K562 (cell line): ENCODE data around the gene AMBRA1. TPM values are rescaled to one million over a fixed set of nuclear protein-coding genes. Genes with fewer than 3 reads are reported as not detected.

Source experiments
- ATAC-seq: fragments of 200-7000 bp; cut with Tn5 transposase; 3 replicates; pipeline ENCODE4 v1.9.1; 2020; ENCODE audit warnings: moderate library complexity
- BruUV-seq: library from RNA; stranded (reverse); fragments of 400-500 nt; replicated peaks from 2 replicates; lab custom pipeline; 2021; lab: Mats Ljungman, UMichigan
- CTCF ChIA-PET: fragments of 300-600 bp; formaldehyde crosslinking; extraction: SDS; loops from one replicate; lab custom pipeline; 2021; ENCODE audit warnings: low intra/inter-chr PET ratio; lab: Yijun Ruan, JAX
- POLR2A ChIA-PET: fragments of 300-600, 350-650 bp; sonication (Branson Sonifier 250); formaldehyde crosslinking; extraction: SDS; loops from one replicate; lab custom pipeline; 2021; ENCODE audit warnings: antibody characterized with exemption, inconsistent platforms; lab: Yijun Ruan, JAX
- DNase-seq, 4 experiments: peaks; one replicate each; pipeline versions ENCODE4 v3.0.0 to v3.0.0-alpha.2; 2011 to 2018; ENCODE audit warnings: low spot score in 3 of 4, mixed read lengths in 3 of 4; ENCODE audit errors: extremely low read depth in 1 of 4
- FAIRE-seq: peaks from 2 replicates; lab custom pipeline; 2011; peaks lifted over from hg19 to GRCh38; lab: Jason Lieb, UNC
- H2AFZ ChIP-seq: 2 replicates; pipeline ENCODE4 v1.6.0; 2011; ENCODE audit warnings: low read depth, low read length, control low read depth, inconsistent platforms
- H3K27ac ChIP-seq: fragments of 200-600 bp; 3 replicates; pipeline ENCODE4 v1.8.0; 2011; ENCODE audit warnings: low read depth, mild to moderate bottlenecking, control low read depth, inconsistent platforms, low read length, moderate library complexity, mixed read lengths; ENCODE audit errors: extremely low read depth
- H3K27me3 ChIP-seq, 2 experiments: fragments of 300-600 bp in 1 of 2; 2 replicates in 1 of 2; 3 replicates in 1 of 2; pipeline versions ENCODE4 v1.6.0 to v1.8.0; 2011; ENCODE audit warnings: inconsistent platforms in 2 of 2, low read length in 2 of 2, mild to moderate bottlenecking in 1 of 2, mixed read lengths in 1 of 2, moderate library complexity in 1 of 2; ENCODE audit not compliant: control insufficient read depth in 2 of 2, insufficient read depth in 2 of 2
- H3K36me3 ChIP-seq: fragments of 300-600 bp; 3 replicates; pipeline ENCODE4 v1.8.0; 2011; ENCODE audit warnings: mild to moderate bottlenecking, low read length, inconsistent platforms; ENCODE audit not compliant: control insufficient read depth, insufficient read depth
- H3K4me1 ChIP-seq, 2 experiments: fragments of 200-600 bp in 1 of 2; replicated peaks in 1 of 2; 2 replicates in 1 of 2; 3 replicates in 1 of 2; pipeline versions ENCODE4 v1.5.1 to v1.8.0; 2011; ENCODE audit warnings: inconsistent platforms in 2 of 2, low read length in 2 of 2, mild to moderate bottlenecking in 1 of 2, mixed read lengths in 1 of 2, moderate library complexity in 1 of 2; ENCODE audit not compliant: control insufficient read depth in 2 of 2, insufficient read depth in 2 of 2
- H3K4me2 ChIP-seq: 2 replicates; pipeline ENCODE4 v1.6.1; 2011; ENCODE audit warnings: low read length, control low read depth, inconsistent platforms, mixed read lengths; ENCODE audit not compliant: insufficient read depth
- H3K4me3 ChIP-seq: fragments of 200-600 bp; sonication (generic), shearing (Covaris generic); 2 replicates; pipeline ENCODE4 v1.5.1; 2016; ENCODE audit warnings: control low read depth, inconsistent platforms
- H3K79me2 ChIP-seq: fragments of 200-600 bp; 3 replicates; pipeline ENCODE4 v1.8.0; 2011; ENCODE audit warnings: low read length, inconsistent platforms; ENCODE audit not compliant: control insufficient read depth, insufficient read depth
- H3K9ac ChIP-seq, 2 experiments: 2 replicates each; pipeline versions ENCODE4 v1.6.0 to v1.6.1; 2011; ENCODE audit warnings: low read depth in 2 of 2, low read length in 2 of 2, control low read depth in 1 of 2, inconsistent platforms in 1 of 2, mild to moderate bottlenecking in 1 of 2, mixed read lengths in 1 of 2; ENCODE audit not compliant: insufficient read depth in 1 of 2
- H3K9me1 ChIP-seq: one replicate; pipeline ENCODE4 v1.6.0; 2011; ENCODE audit warnings: inconsistent platforms, mild to moderate bottlenecking, low read length, moderate library complexity; ENCODE audit not compliant: control insufficient read depth, insufficient read depth
- H3K9me3 ChIP-seq: replicated peaks from 2 replicates; pipeline ENCODE4 v1.5.1; 2011; ENCODE audit warnings: low read depth, low read length, inconsistent platforms; ENCODE audit not compliant: control insufficient read depth, insufficient read depth
- H4K20me1 ChIP-seq: replicated peaks from 2 replicates; pipeline ENCODE4 v1.6.1; 2011; ENCODE audit warnings: low read length, inconsistent platforms, mixed read lengths; ENCODE audit not compliant: control insufficient read depth, insufficient read depth
- CREB1 ChIP-seq, 2 experiments: sonication (generic) in 1 of 2; formaldehyde crosslinking in 1 of 2; IDR thresholded peaks; 2 replicates each; pipeline versions ENCODE4 v1.6.1 to v1.8.0; 2012 to 2022; ENCODE audit warnings: inconsistent platforms in 1 of 2, mild to moderate bottlenecking in 1 of 2, missing genetic modification reagents in 1 of 2, moderate library complexity in 1 of 2
- ETV1 ChIP-seq: fragments of 450-650 bp; conservative IDR thresholded peaks from 2 replicates; pipeline ENCODE4 v1.6.1; 2016; ENCODE audit warnings: missing genetic modification characterization, control low read depth, low read depth, missing compliant biosample characterization
- ILK ChIP-seq: fragments of 450-650 bp; IDR thresholded peaks from 2 replicates; pipeline ENCODE4 v1.6.1; 2016; ENCODE audit warnings: missing genetic modification characterization, low read depth, mild to moderate bottlenecking, missing compliant biosample characterization, moderate library complexity, borderline replicate concordance
- TAF1 ChIP-seq: IDR thresholded peaks from 2 replicates; pipeline ENCODE4 v1.6.1; 2011; ENCODE audit warnings: mild to moderate bottlenecking, low read length, moderate library complexity; ENCODE audit not compliant: insufficient read depth, control insufficient read depth, severe bottlenecking; ENCODE audit errors: extremely low read depth
- XRCC5 ChIP-seq: fragments of 200-400 bp; formaldehyde crosslinking; IDR thresholded peaks from 2 replicates; pipeline ENCODE4 v1.6.1; 2017; ENCODE audit warnings: low read depth, mild to moderate bottlenecking, low read length
- ZC3H4 ChIP-seq: sonication (generic); formaldehyde crosslinking; IDR thresholded peaks from 2 replicates; pipeline ENCODE4 v1.9.0; 2021; ENCODE audit warnings: missing genetic modification reagents, borderline replicate concordance
- ZNF274 ChIP-seq: IDR thresholded peaks from 2 replicates; pipeline ENCODE4 v1.6.1; 2011; ENCODE audit warnings: low read depth, mild to moderate bottlenecking, low read length, moderate library complexity, borderline replicate concordance
- WGBS: fragments of 100-300 bp; shearing (Covaris generic); methylation state at CpG from one replicate; pipeline ENCODE4 v1.1.6; 2016; ENCODE audit warnings: low coverage, mixed read lengths; ENCODE audit not compliant: insufficient coverage; ENCODE audit errors: missing lambda C conversion rate; 5-methylcytosine and 5-hydroxymethylcytosine counted together
- in situ Hi-C: fragments of 300-500 bp; cut with MboI; formaldehyde crosslinking; loops from 4 replicates; pipeline ENCODE4 v1.15.0; 2018; ENCODE audit warnings: inconsistent platforms, mixed read lengths
- intact Hi-C: fragments of 100-400 bp; cut with micrococcal nuclease; formaldehyde crosslinking; loops from 2 replicates; pipeline ENCODE4 v1.14.2; 2022
- polyA plus RNA-seq, 8 experiments: library from polyadenylated mRNA; depleted of rRNA in 4 of 8; stranded (reverse) in 5 of 8; unstranded in 3 of 8; fragments of >200 nt; fragmentation: Nextera tagmentation in 2 of 8; fragmentation: Illumina TruSeq in 1 of 8; extraction: Ambion mirVana in 2 of 8; extraction: Trizol in 1 of 8; gene quantifications; 2 replicates each; pipeline versions ENCODE4 v1.2.1 to v1.2.3, GENCODE V29; 2011 to 2014; ENCODE audit warnings: inconsistent platforms in 1 of 8, missing spikeins in 1 of 8
- total RNA-seq, 7 experiments: library from RNA; depleted of rRNA in 6 of 7; stranded (reverse); fragments of >200 nt in 6 of 7; fragmentation: Illumina TruSeq in 2 of 7; extraction: Trizol in 2 of 7; gene quantifications; 2 replicates each; pipeline versions ENCODE4 v1.2.1 to v1.2.3, GENCODE V29; 2011 to 2021; ENCODE audit warnings: low replicate concordance in 1 of 7

The AMBRA1 gene
- total and polyA plus RNA-seq, 9 of the 15 experiments (the other 6 are each of a cell fraction or from before 2014, with no cell fraction given), result 0.15 to 24.5 (median 13.0) TPM

DNA sequence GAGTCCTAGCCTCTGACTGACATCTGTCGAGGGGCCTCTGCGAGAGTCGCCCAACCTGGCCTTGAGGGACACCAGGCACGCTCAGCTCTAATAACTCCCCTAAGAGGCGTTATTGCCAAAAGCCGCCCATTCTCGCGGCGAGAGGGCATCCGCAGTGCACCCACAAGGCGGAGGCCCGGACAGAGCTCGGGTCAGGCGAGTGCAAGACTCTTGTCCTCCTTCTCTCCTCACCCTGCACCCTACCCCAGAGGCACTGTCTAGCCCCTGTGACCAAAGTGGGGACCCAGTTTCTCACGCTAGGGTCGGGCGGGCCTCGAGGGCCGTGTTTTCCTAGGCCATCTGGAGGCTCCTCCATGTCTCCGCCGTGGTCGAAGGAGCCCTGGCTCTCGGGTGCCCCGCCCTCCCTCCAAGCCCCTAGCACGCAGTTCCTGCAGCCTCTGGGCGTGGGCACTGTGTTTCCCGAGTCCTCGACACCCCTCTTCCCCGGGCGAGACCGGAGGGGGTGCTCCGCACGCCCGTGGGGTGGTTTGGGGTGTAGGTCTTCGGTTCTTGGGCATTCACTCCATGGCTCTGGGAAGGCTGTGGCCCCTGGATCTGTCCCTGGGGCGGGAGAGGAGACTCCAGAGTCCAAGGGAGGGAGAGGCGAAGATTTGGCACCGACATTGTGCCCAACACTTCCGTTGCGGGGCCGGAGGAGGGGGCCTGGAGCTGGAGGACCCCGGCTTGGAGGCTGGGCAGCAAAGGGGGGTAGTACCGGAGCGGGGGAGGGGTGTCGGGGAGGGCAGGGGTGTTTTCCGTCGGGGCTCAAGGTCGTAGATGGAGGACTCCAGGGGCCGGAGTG is 203.3 kb downstream of the AMBRA1 start:
- Histone ChIP-seq H3K9me1 (no peaks in the 10 kb centered on the region), H2AFZ (no peak overlapping the region), H3K27ac (no peak overlapping the region), H3K27me3 (peaks cover 0 to 11% of the 10 kb centered on the region in 2 experiments; a peak in 1 of 5 replicates), H3K9me3 (no peaks in the 10 kb centered on the region), H3K79me2 (no peaks in the 10 kb centered on the region), H4K20me1 (peaks cover 13% of the 10 kb centered on the region), H3K9ac (peak overlapping the region in 1 of 2 experiments; percentile 46; a peak in 1 of 4 replicates), H3K4me1 (peaks cover 19 to 67% of the 10 kb centered on the region in 2 experiments), H3K4me2 (no peak overlapping the region), H3K4me3 (no peak overlapping the region), H3K36me3 (no peaks in the 10 kb centered on the region)
- TSS peak; percentile 30 for BruUV-seq
- ChIA-PET POLR2A (interaction anchor here (0.5 to 1.4 kb wide), 3 partner anchors 14 to 38 kb away, joined by 3 to 4 read pairs (median 3); no protein-coding TSS in a partner anchor), CTCF (no interaction called here)
- DNase-seq, result peak in 1 of 4 experiments; percentile 18
- intact Hi-C loops (no loop called here), in situ Hi-C loops (no loop called here)
- 44% methylated on average over 32 of the region's 49 CpGs for WGBS
- no peak for TF ChIP-seq ETV1 (tag)
- no peak for TF ChIP-seq ILK
- TF ChIP-seq XRCC5, result no peak
- TF ChIP-seq ZC3H4, result no peak
- no peak for TF ChIP-seq TAF1
- no peak for TF ChIP-seq CREB1 (IDR thresholded peaks at IDR 0.05)
- TF ChIP-seq CREB1 (CRISPR knock-in tag; IDR thresholded peaks at IDR 0.05), result peak; percentile 6; the same call in 1 of the 2 replicates
- no peak for TF ChIP-seq ZNF274
- no peak for ATAC-seq
- FAIRE-seq, result no peak
